ENCODE measurements around the gene SKOR2.

GRCh38 chr18:47215554-47216138, 35.8 kb downstream of the SKOR2 start:
- TF ChIP-seq CTCF (IDR thresholded peaks at IDR 0.05) (peak; percentile 13 to 71 (median 45)), POLR2A (IDR thresholded peaks at IDR 0.05) (no peak)
